HG03442 (cell line): Measurements from ENCODE around the gene TCERG1L.
"Not testable (repeated sequence)": the region's sequence is repeated elsewhere in the genome, so short reads cannot be mapped to it uniquely, and the experiment has no call there.

Source experiments
- ATAC-seq: cut with Tn5 transposase; IDR thresholded peaks from one replicate; pipeline ENCODE4 v1.9.1; 2021; ENCODE audit warnings: mild to moderate bottlenecking, moderate library complexity; ENCODE audit not compliant: unreplicated experiment

Gene TCERG1L

GRCh38 chr10:131092386-131092785 is 219.1 kb downstream of the TCERG1L start:
- ATAC-seq: no peak

DNA sequence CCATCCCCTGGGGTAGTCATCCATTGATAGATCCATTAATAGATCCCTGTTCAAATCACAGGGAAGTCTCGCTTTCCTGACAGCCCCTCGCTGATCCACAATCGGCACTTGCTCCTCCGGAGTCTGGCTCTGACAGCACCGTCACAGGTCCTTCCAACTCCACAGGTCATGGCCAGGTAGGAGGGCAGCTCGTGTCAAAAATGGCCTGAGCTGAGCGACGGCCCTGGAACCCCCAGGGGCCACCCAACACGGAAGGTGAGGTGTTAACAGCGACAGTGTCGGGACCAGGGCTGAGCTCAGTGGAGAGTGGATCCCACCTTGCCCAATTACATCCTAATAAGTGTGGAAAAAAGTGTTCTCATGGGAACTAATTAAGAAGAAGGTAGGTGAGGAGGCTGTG is 219.8 kb downstream of the TCERG1L start:
- no peak for ATAC-seq

DNA sequence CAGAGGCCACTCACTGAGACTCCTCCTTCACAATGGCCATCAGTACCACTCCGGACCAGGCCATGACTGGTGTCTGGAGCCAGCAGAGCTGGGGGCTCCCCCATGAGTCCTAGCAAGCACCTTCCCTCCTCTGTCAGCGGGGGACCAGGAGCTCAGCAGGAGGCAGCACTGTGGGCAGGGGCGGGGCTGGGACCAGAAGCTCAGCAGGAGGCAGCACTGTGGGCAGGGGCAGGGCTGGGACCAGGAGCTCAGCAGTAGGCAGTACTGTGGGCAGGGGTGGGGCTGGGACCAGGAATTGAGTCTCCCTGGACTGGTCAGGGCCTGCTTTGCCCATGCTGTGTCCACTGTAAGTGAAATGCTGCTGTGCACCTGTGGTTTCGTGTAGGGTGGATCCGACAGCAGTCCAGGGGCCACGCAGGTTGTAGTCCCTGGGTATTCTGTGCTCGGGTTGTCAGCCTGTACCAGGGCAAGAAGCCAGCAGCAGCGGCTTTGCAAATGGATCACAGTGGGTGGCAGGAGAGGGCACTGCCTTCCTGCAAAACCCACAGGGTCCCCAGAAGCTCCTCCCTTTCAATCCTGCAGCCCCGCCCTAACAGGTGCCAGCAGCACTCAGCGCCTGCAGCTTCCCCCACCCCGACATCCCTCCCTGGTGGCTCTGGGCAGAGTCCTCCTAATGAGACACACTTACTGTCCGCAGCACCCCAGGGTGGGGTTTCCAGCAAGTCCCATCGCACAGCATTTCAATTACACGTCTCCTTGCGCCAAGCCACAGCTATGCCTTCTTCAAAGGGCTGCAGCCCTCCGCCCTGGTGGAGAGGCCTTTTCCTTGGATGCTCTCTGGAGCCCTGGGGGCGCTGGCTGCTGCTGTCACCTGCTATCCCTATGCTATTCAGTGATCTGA is 220.5 kb downstream of the TCERG1L start:
- ATAC-seq: no peak

GRCh38 chr10:131089861-131090260 is 221.7 kb downstream of the TCERG1L start:
- no peak for ATAC-seq

DNA sequence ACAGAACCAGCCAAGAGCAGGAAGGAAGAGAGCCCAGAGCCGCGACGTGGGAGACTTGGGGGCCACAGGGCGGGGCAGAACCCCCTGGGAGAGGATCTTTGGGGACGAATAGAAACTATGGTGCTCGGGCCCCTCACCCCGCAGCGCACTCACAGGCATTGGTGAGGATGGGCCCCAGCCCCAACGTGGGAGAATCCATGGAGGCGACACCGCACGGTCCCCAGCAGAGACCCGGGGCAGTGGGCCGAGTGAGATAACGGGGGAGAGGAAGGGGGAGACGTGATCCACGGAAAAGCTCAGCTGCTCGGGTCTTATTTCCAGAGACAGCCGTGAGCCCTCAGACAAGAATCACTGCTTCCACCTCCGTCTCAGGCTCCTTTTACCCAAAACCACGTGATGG is 222.4 kb downstream of the TCERG1L start:
- ATAC-seq: no peak

DNA sequence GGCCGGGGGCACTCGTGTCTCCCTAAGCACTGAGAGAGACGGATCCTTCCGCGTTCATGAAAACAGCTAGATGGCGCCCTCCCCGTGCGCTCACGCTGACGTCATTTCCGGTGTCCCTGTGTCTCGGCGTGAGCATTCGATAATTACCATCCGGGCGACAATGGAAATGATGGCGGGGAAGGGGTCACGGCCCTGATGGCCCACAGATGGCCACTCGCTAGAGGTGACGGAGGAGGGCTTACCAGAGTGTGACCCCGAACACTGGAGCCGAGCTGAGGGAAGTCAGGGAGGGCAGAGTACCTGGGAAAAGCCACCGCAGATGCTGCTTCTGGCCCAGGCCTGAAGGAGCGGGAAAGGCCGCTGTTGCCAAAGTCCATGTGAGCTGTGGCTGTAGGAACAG is 222.9 kb downstream of the TCERG1L start:
- no peak for ATAC-seq

- no peak for ATAC-seq
These were observed 223.9 kb downstream of the TCERG1L start for GRCh38 chr10:131087464-131088215.

DNA sequence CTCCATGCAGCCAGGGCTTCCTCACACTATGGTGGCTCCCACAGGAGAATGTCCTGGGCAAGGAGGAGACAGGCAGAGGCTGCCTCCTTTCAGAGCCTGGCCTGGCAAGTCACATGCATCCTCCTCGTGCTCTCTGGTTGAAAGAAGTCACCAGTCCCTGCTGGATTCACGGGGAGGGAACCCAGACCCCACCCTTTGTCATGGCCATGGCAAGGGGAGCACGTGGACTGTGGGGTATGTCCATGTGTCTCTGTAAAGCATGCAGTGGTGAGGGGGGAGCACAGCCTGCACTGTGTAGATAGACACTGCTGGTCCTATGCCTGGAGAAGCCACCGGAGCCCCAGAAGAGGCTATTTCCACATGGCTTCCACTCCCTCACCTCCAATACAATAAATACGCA is 225.0 kb downstream of the TCERG1L start:
- no peak for ATAC-seq

DNA sequence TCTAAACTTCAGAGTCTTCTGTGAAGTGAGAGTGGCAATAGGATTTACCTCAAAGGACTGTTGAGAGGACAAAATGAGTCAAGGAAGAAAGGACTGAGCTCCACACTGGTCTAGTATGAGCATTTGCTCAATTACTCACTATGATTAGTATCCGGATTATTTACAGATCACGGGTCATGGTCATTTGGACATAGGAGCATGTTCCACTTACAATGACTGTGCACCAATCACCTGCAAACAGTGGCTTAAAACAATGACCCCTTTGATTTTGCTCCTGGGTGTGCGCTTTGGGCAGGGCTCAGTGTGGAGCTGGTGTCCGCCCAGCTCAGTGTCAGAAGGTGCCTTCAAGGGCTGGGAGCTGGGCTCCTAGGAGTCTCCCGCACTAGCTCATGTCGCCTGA is 225.4 kb downstream of the TCERG1L start:
- ATAC-seq: no peak

DNA sequence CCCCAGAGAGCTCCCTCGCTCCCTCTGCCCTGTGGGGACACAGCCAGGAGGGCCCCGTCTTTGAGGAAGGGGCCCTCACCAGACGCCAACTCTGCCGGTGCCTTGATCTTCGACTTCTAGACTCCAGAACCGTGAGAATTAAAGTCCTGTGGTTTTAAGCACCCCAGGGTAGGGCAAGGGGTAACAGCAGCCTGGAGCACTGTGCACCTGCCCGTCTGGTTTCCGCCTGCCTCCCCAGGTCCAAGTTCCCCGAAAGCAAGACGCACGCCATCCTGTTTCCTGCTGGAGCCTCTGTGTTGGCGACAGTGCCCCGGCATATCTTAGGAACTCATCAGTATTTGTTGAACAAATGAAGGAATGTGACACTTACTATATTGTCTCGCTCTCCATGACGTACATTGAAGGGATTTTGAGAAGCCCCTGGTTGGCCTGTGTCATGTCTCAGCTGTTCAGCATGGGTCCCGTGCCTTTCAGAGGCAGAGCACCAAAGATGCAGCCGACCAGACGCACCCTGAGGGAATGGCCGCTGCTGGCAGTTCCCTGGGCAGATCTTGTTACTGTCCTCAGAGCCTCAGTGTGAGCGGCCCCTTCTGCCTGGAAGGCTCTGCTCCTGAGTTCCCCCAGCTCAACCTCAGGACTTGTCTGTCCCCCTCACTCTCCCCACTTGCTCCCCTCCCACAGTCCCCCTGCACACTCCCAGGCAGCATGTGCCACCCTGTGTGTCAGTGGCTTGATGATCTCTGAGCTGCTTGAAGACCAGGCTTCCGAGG is 226.2 kb downstream of the TCERG1L start:
- no peak for ATAC-seq

- ATAC-seq: no peak
These were observed 226.8 kb downstream of the TCERG1L start for GRCh38 chr10:131084791-131085090.

GRCh38 chr10:131083915-131084790 is 227.4 kb downstream of the TCERG1L start:
- ATAC-seq: no peak

DNA sequence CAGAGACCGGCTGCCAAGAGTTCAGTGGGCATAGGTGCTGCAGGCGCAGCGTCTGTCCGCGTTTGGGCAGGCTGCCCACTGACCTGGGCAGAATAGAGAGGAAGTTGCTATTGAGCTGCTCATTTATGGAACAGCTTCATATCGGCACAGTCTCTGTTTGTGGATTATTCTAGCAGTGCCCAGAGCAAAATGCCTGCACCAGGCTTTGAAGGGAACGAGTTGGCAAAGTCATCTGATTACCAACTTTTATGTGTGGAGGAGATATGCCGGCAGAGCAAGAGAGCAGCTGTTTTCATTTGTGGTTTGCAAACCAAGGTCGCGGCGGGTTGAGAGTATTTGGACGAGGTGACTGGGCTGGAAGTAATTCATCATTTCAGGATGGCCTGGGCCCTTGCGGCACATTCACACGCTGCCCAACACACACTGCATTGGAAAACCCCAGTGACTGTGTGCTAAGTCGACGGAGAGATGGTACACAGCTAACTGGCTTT is 228.5 kb downstream of the TCERG1L start:
- ATAC-seq: no peak

- no peak for ATAC-seq
These were observed 229.2 kb downstream of the TCERG1L start for GRCh38 chr10:131082201-131082850.

GRCh38 chr10:131081786-131082185 is 229.7 kb downstream of the TCERG1L start:
- no peak for ATAC-seq

DNA sequence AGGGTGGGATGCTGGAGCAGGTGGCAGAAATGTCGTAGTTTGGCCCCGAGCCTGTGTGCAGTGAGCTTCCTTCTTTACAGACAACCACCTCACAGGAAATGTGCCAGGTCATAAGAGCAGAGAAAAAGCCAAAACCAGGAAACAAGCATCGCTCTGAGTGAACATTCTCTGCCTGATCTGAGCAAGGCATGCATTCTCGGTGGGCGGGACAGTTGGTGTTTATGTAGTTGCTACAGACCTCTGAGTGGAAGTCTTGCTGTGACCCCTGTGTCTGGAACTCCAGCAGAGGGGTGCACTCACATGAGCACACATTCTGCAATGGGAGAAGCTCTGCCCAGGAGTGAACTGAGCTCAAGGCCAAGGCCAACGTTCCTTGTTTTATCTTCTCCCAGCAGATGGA is 230.1 kb downstream of the TCERG1L start:
- no peak for ATAC-seq

DNA sequence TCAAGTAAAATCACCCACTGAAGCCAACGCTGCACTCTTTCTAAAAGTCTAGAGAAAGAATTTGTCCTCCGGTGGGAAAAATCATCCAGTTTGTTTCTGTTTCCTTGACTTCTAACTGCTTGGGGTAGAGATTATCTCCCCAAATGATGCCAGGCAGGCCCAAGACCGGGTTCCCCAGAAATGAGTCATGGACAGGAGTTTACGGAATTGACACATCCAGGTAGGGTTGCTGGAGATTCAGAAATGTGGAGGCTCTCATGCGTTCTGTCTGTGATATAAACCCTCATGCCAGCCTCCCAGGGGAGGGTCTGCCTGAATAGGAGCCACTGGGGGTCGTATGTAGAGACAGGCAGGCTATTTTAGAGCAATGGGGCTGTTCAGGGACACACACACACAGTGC is 230.9 kb downstream of the TCERG1L start:
- no peak for ATAC-seq

DNA sequence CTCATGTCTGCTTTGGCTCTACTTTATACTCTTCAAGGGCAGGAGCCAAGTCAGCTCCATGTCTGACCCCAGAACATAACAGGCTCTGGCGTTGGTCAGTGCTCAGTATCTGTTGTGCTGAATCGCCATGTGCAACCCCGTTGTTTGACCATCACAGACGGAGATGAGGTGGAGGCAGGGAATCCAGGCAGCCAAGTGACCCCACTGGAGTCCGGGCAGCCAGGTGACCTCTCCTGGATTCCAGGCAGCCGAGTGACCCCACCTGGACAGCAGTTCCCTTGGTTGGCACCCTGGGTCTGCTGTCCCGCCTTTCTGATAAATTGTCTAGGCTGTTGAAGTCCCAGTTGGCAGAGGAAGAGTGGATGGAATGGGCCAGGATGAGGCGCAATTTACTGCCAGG is 232.2 kb downstream of the TCERG1L start:
- no peak for ATAC-seq

GRCh38 chr10:131078882-131079280 is 232.6 kb downstream of the TCERG1L start:
- not testable (repeated sequence) for ATAC-seq
